Measurements from ENCODE around the gene PRKCD.

PRKCD gene

DNA sequence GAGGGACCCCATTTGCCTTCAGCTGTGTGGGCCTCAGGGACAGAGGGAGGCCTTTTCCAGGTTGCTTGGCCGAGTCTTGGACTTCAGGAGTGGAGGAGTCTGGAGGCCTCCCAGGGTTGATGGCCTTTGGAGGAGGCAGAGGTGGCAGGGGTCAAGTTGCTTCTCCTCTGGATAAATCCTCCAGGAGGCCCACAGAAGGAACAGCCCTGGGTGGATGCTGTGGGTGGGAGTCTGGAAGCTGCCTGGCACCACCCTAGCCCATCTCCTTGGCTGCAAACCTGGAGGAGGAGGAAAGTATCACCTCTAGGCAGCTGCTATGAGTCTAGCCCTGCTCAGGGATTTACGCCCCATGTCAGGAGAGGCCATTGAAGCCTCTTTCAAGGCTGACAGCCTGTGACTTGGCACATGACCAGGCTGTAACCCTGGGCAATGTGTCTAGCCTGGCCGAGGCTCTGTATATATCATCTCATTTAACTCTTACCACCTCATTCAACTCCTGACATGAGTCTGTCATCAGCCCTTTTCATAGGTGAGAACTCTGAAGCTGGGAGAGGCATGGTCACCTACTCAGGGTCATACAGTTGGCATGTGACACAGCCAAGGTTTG is 2.9 kb upstream of the PRKCD start:
- DNase-seq: no peak

DNA sequence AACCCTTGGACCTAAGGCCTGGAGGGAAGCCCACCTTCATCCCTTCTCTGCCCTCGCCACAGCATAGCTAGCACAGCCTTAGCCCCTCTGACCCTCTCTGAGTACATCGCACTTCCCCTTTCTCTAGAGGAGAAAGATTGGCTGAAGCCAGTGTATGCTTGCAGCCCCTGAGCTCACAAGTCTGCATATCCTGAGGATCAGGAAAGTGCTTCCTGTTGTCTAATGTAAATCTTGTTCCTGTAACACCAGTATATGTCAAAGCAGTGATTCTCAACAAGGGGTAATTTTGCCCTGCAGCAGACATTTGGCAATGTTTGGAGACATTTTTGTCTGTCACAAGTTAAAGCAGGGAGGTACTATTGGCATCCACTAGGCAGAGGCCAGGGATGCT is 2.2 kb upstream of the PRKCD start:
- DNase-seq: no peak

DNA sequence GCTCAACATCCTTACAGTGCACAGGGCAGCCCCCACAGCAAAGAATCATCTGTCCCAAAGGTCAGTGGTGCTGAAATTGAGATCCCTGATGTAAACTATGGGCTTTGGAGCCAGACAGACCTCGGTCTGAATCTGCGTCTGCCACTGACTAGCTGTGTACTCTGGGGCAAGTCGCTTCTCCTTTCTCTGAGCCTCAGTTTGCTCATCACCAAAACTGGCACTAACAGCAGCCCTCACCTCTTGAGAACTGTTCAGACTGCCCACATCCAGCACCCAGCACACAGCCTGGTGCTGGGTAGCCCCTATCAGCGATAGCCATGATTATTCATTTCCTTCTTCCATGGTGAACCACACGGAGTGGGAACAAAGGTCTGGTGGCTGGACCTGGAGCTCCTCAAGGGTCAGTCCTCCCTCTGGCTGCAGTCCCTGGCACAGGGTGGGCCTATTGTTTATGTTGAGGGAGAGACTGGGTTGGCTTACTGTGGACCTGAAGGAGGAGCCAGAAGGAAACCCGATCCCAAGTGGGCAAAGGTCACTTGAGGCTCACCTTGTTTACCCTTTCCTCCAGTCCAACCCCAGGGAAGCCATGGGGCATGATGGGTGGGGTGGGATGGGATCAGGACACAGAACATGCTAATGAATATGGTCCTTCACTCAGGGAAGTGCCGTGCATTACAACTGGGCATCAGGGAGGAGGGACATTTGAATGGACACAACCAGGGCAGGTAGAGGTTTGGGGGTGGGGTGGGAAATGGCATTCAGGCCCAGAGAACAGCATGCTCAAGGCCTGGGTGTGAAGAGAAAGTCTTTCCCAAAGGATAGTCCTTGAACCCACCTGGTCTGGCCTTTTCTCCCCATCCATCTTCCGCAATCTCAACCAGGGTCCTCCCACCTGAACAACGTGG is 1.6 kb upstream of the PRKCD start:
- DNase-seq: no peak

DNA sequence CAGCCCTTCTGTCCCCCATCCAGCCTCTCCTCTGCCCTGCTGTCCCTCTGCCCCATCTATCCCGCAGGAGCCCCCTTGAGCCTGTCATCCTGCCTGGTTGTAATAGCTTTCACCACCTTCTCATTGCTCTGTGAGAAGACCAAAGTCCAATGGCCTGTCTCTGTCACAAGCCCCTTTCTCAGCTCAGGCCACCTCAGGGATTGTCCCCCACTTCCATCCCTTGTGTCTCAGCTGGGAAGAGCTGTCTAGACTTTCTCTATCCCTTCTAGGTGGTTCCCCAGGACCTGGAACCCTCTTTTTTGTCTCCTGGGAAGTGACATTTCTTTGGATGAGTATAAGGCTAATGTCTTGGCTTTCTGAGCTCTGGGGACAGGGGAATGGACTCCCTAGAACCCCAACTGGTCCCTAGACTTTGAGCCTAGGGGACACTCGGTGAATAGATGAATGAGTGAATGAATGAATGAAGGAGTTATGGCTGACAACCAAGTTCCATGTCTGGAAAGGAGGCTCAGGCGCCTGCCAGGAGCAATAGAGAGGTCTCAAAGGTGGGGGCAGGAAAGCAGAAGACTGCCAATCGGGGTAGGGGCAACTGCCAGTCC is 849 bp upstream of the PRKCD start:
- no peak for DNase-seq

DNA sequence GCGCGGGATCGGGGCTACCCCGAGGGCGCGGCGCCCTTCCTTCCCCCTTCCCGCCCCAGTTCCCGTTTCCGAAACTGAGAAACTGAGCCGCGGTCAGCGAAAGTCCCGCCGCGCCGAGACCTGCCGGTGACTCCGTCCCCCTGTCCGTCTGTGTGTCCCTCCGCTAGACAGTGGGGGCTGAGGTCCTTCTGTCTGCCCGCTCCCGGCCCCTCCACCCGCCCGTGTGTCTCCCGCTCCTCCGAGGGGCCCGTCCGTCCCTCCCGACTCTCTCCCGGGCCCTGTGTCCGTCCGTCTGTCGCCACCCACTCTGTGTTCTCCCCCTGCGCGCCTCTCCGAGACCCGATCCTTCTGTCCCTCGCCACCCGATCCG is 426 bp downstream of the PRKCD start:
- peak; percentile 51 for DNase-seq

DNA sequence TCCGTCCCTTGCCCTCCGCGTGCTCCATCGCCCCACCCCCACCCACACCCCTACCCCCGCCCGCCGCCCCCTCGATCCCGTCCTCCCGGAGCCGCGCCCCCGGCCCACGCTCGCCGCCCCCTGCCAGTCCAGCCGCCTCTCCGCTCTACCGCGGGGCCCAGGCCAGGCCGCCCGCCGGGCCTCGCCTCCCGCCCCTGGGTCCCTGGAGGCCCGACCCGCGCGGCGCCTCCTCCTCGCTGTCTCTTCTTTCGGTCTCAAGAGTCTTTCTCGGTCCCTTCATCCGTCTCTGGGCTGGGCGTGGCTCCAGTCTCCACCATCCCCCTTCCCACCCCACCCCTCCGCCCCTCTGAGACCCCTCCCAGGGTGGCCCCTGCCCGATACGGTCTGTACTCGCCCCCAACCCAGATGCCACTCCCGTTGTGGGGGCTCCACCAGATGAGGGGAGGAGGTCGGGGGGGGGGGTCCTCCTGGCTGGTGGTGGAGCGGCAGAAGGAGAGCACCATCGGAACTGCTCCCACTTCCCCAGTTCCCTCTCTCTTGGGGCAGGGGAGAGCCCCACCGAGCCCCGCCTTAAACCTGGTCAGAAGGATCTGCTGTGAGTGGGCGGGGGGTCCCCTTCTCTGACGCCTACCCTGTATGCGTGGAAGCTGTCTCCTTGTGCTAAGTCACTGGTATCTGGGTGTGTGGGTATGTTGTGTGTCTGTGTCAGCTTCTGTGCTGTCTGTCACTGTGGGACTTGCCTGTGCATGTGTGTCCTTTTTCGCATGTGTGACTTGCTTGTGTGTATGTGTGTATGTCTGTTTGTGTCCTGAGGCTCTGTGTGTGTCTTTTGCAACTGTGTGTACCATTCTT is 1.0 kb downstream of the PRKCD start:
- DNase-seq: peak; percentile 56

DNA sequence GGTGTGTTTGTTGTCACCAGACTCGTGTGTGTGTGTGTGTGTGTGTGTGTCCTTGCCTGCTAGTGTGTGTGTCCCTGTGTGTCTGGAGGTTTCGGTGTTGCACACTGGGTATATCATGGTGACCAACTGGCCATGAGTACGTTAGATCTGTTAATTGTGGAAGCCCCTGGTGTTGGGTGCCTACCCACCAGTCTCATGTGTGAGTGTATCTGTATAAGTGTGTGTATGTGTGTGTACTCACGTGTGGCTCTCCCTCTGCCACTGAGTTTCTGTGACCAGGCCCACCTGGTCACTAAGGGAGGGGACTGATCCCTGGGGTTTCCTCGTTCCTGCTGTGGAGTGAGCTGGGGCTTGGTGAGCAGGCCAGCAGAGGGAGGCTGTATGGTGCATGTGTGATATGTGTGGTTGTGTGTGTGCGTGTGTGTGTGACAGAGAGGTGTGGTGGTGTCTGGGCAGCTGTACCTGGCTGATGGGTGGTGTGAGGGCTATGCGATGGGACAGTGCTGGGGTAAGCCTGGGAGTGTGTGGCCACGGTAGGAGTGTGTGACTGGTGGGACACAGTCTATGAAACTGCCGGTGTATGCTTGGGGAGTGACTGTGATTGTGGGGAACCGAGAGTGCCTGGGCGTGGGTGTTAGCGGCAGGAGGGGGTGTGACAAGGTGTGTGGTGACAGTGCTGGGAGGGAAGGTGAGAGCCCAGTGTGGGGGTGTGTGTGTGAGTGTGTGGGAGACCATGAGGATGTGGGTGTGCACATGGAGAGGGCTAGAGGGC is 1.8 kb downstream of the PRKCD start:
- DNase-seq: no peak

DNA sequence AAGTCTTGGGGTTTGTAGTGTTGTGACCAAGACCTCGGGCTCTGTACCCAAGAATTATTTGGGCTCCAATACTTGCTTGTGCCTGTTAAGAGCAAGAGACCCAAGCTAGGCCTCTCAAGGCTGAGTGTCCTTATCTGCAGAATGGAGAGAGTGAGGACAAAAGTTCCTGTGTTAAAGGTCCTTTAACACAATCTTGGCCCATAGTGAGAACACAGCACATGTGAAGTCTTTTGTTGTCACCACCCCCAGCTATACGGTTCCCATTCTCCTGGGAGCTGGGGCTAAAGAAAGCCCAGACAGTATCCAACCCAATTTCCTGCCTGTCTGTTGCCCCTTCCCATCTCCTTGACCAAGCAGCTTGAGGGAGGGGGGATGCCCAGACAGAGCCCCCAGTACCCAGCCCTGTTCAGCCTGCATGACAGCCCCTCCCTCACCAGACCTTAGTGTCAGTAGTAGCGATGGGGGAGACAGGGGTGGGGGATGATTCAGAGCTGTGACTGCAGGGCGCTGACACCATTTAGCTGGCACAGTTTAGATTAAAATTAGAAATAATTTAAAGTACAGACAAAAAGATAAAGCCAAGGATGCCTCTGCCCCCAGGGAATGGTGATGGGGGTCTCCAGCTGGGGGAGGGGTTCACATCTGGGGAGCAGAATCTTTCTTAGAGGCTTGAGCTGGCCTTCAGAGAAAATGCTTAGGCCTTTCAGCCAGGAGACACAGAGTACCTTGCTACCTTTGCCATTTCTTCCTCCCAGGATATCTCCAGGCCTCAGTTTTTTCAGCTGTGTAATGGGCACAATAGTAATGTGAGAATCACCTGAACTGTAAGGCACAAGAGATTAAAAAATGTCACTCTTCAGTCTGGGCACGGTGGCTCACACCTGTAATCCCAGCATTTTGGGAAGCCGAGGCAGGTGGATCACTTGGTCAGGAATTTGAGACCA is 2.7 kb downstream of the PRKCD start:
- DNase-seq: no peak

DNA sequence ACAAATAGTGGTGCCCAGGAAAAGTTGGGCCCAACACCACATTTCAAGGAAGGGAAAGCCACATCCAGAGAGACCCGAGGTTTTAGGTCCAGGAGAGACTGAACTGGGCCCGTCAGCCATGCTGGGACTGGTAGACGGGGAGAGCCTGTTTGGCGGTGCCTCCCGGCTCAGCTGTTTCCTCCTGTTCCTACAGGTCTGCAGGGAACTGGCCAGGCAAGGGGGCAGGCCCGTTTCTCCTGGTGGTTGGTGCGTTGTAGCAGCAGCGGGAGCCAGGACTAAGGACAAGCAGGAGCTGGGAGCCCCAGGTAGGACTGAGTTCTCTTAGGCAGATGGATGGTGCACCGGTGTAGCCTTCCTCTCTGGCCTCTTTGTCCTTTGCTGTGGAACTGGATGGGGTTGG is 3.9 kb downstream of the PRKCD start:
- no peak for DNase-seq

DNA sequence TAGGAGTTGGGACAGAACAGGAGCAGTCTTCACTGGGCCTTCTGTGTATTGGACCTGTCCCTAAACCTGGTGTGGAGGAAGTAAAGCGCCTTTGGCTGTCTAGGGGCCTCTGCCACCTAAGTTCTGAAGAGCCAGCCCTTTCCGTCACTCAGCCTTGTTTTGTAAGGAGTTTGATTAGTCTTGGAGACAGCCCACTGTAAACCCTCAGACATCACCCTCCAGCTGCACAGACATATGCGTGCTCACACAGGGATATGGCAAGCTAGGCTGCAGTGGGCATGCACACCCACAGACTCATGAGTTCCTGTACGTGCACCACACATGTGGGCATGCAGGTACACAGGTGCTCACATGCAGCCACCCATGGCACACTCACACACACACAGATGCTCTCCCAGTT is 5.2 kb downstream of the PRKCD start:
- DNase-seq: no peak

DNA sequence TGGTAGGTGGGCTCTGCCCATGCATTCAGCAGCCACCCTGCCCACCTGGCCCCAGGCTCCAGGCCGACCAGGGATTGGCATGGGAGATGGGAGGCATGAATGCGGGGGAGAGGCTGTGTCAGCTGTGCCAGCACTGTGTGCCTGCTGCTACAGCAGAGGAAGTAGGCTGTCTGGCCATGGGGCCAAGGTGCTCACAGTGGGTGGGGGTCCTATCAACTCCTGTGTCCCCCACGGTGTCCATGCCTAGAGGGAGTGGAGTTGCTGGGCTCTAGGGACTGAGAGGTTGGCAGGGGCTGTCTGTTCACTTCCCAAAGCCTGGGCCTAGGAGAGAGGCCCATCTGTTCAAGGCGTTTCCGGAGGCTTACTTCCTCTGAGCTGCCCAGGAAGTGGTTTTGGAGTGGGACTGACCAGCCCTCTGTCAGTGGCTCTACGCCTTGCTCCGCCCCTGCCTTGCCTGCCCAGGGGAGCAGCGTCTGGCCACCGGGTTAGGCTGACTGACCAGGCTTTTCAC is 5.8 kb downstream of the PRKCD start:
- peak; percentile 36 for DNase-seq

DNA sequence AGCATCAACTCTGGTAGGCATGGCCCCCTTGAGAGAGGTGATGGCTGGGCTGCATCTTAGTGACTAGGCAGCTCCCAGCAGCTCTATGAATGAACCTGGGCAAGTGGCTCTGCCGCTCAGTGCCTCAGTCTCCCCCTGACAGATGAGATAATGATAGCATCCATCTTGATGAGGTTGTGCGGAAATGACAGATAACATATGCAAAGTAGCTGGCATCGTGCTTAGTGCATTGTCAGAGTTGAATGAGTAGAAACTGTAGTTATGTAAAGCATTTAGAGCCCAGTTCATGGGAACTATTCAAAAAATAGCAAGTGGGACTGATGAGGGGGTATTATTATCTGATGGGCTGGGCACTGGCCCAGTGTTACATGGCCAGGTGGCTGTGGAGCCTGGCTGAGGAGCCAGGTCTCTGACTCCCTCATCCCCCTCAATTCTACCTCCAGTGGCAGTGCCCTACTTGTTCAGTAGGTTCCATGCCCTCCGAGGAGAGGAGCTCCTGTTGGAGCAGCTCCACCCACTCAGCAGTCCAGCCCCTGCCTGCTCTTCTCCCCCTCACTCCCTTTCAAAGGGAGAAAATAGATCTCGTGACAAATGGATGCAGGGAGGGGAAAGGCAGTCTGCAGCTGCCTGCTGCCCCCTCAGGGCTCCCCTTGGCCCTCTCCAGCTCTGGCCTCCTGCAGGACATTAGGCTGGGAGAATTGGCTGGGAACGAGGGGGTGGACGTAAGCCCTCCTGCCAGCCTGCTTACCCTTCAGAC is 6.6 kb downstream of the PRKCD start:
- no peak for DNase-seq

DNA sequence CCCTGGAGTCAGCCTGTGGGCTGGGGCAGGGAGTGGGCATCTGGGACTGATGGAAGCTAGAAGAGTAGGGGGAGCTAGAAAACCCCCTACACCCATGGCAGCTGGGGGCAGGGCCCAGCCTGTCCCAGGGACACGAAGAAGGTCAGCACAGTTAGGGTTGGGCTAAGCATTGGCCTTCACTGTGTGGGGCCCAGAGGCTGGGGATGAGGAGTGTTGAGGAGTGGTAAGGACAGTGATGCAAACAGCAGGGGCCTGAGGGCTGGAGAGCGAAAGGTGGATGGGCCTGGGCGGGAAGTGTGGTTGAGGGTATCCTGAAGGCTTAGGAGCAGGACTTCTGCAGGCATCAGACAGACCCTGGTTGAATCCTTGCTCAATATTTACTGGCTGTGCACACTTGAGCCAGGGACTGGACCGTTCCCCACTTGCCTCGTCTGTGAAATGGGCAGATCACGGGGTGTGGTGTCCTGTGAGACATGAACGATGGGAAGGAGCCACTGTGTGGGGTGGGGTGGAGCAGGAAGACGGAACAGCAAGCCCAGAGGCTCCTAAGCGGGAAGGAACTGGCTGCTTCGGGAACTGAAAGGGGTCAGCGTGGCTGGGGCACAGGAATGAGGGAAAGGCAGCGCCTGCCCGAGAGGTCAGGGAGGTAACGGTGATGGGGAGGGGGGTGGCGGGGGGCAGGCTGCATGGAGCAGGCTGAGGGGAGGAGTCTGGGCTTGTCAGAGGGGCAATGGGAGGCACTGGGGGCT is 7.3 kb downstream of the PRKCD start:
- DNase-seq: no peak

DNA sequence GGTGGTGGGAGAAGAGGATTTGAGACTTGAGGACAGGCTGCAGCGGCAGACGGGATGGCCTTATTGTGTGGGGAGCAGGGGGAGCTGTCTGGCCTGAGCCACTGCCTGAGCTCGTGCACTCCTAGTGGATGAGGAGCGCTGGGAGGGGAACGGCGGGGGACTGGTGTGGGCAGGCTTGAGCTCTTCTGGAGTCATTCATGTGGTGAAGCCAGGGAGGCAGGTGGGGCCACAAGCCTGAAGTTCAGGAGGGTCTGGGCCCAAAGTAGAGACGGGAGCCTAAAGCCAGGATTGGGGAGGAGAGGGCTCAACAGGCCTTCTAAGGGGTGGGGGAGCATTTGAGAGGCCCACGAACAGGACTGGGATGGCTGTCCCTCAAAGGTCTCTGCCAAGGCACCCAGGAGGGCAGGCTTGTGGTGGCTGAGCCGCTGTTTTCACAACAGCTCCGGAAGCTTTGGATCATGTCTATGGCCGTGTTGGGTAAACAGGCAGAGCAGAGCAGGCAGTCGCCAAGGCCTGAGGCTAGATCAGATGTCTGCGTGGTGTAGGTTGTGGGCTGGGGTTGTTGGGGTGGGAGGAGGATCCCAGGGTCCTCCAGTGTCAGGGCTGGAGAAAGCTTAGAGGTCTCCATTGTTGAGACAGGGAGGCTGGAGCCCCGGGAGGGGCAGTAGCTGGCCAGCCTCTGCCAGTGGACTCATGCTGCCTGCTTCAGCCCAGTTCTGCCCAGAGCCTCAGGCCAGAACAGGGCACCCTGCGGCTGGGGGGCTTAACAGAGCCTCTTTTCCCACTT is 8.2 kb downstream of the PRKCD start:
- DNase-seq: peak; percentile 35

DNA sequence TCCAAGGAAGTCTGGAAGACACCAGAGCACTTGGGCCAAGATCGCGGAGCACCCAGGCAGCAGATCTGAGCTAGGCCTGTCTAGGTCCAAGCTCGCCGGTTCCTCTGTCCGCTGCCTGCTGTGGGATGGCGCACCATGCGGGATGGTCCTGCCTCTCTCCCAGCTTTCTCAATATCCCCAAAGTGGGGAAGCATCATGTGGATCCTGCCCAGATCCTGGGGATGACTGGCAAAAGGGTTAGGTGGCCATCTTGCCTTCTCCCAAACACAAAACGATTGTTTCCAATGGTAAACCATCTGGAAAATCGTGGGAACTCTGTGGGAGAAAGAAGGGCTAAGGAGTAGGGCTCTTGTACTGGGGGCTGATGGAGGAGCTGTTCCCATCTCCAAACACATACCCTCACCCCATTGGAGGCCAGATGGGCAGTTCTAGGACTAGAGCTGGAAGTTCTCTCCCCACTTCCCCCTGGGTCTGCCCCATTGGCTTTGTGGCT is 8.9 kb downstream of the PRKCD start:
- no peak for DNase-seq

DNA sequence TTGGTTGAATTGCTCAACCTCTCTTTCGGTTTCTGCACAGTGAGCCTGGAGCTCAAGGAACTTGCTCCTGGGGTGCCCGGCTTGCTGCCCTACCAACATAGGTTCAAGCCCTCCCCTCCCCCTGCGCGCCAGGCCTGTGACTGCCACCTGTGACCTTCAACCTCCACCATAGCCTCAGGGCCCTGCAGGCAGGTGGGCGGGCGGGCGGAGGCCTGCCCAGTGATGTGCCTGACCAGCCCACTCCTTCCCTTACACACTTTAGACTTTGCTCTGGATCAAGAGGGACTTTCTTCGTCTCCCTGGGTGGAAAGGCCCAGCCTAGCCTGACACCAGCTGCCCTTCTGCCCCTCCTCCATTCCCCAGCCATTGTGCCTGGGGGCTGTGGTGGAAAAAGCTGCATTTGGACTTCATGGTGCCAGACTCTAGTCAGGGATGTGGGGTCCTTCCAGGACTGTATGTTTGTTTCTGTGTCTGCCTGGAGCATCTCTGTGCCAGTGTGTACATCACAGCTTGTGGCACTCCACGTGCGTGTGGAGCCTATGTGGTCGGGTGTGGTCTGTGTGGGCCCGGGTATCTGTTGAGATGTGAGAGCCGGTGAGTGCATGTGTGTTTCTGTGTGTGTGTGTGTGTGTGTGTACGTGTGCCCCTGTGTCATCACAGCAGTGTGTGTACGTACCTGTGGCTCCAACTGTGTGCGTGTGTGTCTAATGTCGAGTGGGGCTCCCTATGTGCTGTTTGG is 9.5 kb downstream of the PRKCD start:
- DNase-seq: no peak

DNA sequence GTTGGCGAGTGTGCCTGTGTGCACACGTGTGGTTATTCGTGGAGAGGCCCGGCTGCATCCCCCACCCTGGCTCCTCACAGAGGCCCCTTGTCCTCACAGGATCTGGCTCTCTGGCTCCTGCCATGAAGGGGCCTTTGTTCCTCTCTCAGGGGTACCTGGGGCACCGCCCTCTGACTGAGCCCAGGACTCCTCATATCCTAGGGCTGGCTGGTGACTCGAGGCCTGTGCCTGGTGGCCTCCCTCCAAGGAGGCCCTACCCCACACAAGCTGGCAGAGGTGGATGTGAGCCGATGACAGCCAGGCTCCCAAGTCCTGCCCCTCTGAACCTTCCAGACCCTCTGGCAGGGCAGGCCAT is 10.0 kb downstream of the PRKCD start:
- DNase-seq: no peak

All from NCI-H82 (cell line).